HEK293 (cell line): ENCODE measurements around the gene CLSTN1.
A peak's percentile ranks its signal among the peaks of the same experiment; 100 is the strongest.

Experiments
- EGR2 ChIP-seq: fragments of 450-650 bp; formaldehyde crosslinking; IDR thresholded peaks from 2 replicates; pipeline ENCODE4 v1.5.1; 2016; ENCODE audit warnings: low read depth, missing biosample characterization, missing genetic modification characterization
- PRDM1 ChIP-seq: fragments of 450-650 bp; formaldehyde crosslinking; IDR thresholded peaks from 2 replicates; pipeline ENCODE4; 2016; ENCODE audit warnings: missing biosample characterization, missing genetic modification characterization
- ZNF155 ChIP-seq: fragments of 450-650 bp; formaldehyde crosslinking; IDR thresholded peaks from 2 replicates; pipeline ENCODE4 v1.5.1; 2016; ENCODE audit warnings: missing biosample characterization, missing genetic modification characterization
- ZNF19 ChIP-seq: fragments of 450-650 bp; formaldehyde crosslinking; IDR thresholded peaks from 2 replicates; pipeline ENCODE4; 2016; ENCODE audit warnings: missing biosample characterization, missing genetic modification characterization, low read depth
- ZNF2 ChIP-seq: fragments of 450-650 bp; formaldehyde crosslinking; IDR thresholded peaks from 2 replicates; pipeline ENCODE4 v1.5.1; 2016; ENCODE audit warnings: missing biosample characterization, missing genetic modification characterization
- ZNF248 ChIP-seq: fragments of 450-650 bp; formaldehyde crosslinking; IDR thresholded peaks from 2 replicates; pipeline ENCODE4 v1.5.1; 2017; ENCODE audit warnings: missing biosample characterization, missing genetic modification characterization
- ZNF292 ChIP-seq: fragments of 450-650 bp; formaldehyde crosslinking; IDR thresholded peaks from 2 replicates; pipeline ENCODE4 v1.5.1; 2016; ENCODE audit warnings: low read depth, missing biosample characterization, missing genetic modification characterization, borderline replicate concordance
- ZNF404 ChIP-seq: fragments of 450-650 bp; formaldehyde crosslinking; IDR thresholded peaks from 2 replicates; pipeline ENCODE4 v1.5.1; 2017; ENCODE audit warnings: missing biosample characterization, missing genetic modification characterization
- ZNF473 ChIP-seq: fragments of 450-650 bp; formaldehyde crosslinking; IDR thresholded peaks from 2 replicates; pipeline ENCODE4 v1.5.1; 2017; ENCODE audit warnings: missing biosample characterization, missing genetic modification characterization
- ZNF521 ChIP-seq: fragments of 450-650 bp; formaldehyde crosslinking; IDR thresholded peaks from 2 replicates; pipeline ENCODE4 v1.5.1; 2017; ENCODE audit warnings: missing biosample characterization, mild to moderate bottlenecking, missing genetic modification characterization
- ZNF529 ChIP-seq: fragments of 450-650 bp; formaldehyde crosslinking; IDR thresholded peaks from 2 replicates; pipeline ENCODE4 v1.5.1; 2017; ENCODE audit warnings: missing genetic modification characterization, missing biosample characterization; ENCODE audit not compliant: insufficient replicate concordance
- ZNF561 ChIP-seq: fragments of 450-650 bp; IDR thresholded peaks from 2 replicates; pipeline ENCODE4 v1.5.1; 2018; ENCODE audit warnings: missing biosample characterization, missing genetic modification characterization, borderline replicate concordance
- ZNF585B ChIP-seq: fragments of 450-650 bp; formaldehyde crosslinking; IDR thresholded peaks from 2 replicates; pipeline ENCODE4 v1.5.1; 2016; ENCODE audit warnings: missing biosample characterization, missing genetic modification characterization
- ZNF747 ChIP-seq: fragments of 450-650 bp; formaldehyde crosslinking; IDR thresholded peaks from 2 replicates; pipeline ENCODE4 v1.5.1; 2016; ENCODE audit warnings: missing biosample characterization, missing genetic modification characterization
- ZNF785 ChIP-seq: fragments of 450-650 bp; formaldehyde crosslinking; IDR thresholded peaks from 2 replicates; pipeline ENCODE4 v1.5.1; 2016; ENCODE audit warnings: missing biosample characterization, missing genetic modification characterization
- TF ChIP-seq, protein P1 (sequence below): fragments of 450-650 bp; formaldehyde crosslinking; IDR thresholded peaks from 2 replicates; pipeline ENCODE4 v1.5.1; 2016; ENCODE audit warnings: missing biosample characterization, missing genetic modification characterization
- TF ChIP-seq, protein P2 (sequence below): fragments of 450-650 bp; IDR thresholded peaks from 2 replicates; pipeline ENCODE4 v1.5.1; 2018; ENCODE audit warnings: missing biosample characterization, missing genetic modification characterization
- TF ChIP-seq, protein P3 (sequence below): fragments of 450-650 bp; formaldehyde crosslinking; IDR thresholded peaks from 2 replicates; pipeline ENCODE4 v1.5.1; 2016; ENCODE audit warnings: missing biosample characterization, missing genetic modification characterization, borderline replicate concordance
- TF ChIP-seq, protein P4 (sequence below): fragments of 450-650 bp; formaldehyde crosslinking; IDR thresholded peaks from 2 replicates; pipeline ENCODE4 v1.5.1; 2016; ENCODE audit warnings: missing biosample characterization, missing genetic modification characterization
- TF ChIP-seq, protein P5 (sequence below): sonication (generic); formaldehyde crosslinking; IDR thresholded peaks from 2 replicates; pipeline ENCODE4 v1.8.1; 2022; ENCODE audit warnings: mild to moderate bottlenecking, moderate library complexity, missing genetic modification reagents
- TF ChIP-seq, protein P6 (sequence below): fragments of 450-650 bp; formaldehyde crosslinking; IDR thresholded peaks from 2 replicates; pipeline ENCODE4 v1.5.1; 2016; ENCODE audit warnings: missing biosample characterization, missing genetic modification characterization
- TF ChIP-seq, protein P7 (sequence below): fragments of 450-650 bp; formaldehyde crosslinking; IDR thresholded peaks from 2 replicates; pipeline ENCODE4 v1.5.1; 2016; ENCODE audit warnings: missing biosample characterization, missing genetic modification characterization
- TF ChIP-seq, protein P8 (sequence below): fragments of 450-650 bp; IDR thresholded peaks from 2 replicates; pipeline ENCODE4 v1.5.1; 2018; ENCODE audit warnings: missing biosample characterization, mild to moderate bottlenecking, missing genetic modification characterization

Gene CLSTN1

DNA sequence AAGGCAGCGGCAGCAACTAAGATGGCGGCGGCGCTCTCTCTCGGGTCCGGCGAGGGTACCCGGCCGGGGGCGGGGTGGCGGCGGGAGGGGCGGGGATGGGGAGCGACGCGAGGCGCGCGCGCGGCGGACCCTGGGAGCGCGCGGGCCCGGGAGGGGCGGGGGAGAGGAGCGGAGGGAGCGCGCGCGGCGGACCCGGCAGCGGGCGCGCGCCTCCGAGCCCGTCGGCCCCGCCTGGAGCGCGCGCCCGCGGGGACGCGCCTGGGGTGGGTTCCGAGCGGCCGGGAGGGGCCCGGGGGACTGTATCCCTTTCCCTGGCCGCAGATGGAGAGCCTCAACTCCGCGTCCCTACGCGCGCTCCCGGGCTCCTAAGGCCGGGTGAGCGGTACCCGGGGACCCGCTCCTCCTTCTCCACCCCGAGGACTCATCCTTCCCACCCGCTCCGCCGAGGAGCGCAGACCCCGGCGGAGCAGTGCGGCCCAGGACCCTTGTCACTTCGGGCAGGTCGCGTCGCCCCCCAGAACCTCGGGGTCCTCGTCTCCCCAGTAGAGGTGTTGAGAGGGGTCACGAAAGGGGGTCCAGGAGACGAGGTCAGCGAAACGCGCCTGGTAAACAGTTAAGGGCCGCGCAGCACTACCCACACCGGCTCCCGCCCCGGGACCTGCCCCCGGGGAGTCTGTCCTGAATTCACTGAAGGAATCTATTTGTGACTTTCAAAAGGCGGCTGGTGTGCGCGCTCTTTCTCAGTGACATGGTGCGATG is at the start of gene CLSTN1 (continued):
- TF ChIP-seq, protein P1, sequence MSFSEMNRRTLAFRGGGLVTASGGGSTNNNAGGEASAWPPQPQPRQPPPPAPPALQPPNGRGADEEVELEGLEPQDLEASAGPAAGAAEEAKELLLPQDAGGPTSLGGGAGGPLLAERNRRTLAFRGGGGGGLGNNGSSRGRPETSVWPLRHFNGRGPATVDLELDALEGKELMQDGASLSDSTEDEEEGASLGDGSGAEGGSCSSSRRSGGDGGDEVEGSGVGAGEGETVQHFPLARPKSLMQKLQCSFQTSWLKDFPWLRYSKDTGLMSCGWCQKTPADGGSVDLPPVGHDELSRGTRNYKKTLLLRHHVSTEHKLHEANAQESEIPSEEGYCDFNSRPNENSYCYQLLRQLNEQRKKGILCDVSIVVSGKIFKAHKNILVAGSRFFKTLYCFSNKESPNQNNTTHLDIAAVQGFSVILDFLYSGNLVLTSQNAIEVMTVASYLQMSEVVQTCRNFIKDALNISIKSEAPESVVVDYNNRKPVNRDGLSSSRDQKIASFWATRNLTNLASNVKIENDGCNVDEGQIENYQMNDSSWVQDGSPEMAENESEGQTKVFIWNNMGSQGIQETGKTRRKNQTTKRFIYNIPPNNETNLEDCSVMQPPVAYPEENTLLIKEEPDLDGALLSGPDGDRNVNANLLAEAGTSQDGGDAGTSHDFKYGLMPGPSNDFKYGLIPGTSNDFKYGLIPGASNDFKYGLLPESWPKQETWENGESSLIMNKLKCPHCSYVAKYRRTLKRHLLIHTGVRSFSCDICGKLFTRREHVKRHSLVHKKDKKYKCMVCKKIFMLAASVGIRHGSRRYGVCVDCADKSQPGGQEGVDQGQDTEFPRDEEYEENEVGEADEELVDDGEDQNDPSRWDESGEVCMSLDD (tag by site-specific recombination): peak; percentile 94
- TF ChIP-seq, protein P2, sequence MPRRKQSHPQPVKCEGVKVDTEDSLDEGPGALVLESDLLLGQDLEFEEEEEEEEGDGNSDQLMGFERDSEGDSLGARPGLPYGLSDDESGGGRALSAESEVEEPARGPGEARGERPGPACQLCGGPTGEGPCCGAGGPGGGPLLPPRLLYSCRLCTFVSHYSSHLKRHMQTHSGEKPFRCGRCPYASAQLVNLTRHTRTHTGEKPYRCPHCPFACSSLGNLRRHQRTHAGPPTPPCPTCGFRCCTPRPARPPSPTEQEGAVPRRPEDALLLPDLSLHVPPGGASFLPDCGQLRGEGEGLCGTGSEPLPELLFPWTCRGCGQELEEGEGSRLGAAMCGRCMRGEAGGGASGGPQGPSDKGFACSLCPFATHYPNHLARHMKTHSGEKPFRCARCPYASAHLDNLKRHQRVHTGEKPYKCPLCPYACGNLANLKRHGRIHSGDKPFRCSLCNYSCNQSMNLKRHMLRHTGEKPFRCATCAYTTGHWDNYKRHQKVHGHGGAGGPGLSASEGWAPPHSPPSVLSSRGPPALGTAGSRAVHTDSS: no peak
- no peak for TF ChIP-seq ZNF785 (tag by site-specific recombination)
- TF ChIP-seq ZNF561 (tag by site-specific recombination): no peak
- TF ChIP-seq ZNF747 (tag by site-specific recombination): no peak
- TF ChIP-seq ZNF473 (tag by site-specific recombination): no peak
- no peak for TF ChIP-seq ZNF521 (tag by site-specific recombination)
- TF ChIP-seq, protein P3, sequence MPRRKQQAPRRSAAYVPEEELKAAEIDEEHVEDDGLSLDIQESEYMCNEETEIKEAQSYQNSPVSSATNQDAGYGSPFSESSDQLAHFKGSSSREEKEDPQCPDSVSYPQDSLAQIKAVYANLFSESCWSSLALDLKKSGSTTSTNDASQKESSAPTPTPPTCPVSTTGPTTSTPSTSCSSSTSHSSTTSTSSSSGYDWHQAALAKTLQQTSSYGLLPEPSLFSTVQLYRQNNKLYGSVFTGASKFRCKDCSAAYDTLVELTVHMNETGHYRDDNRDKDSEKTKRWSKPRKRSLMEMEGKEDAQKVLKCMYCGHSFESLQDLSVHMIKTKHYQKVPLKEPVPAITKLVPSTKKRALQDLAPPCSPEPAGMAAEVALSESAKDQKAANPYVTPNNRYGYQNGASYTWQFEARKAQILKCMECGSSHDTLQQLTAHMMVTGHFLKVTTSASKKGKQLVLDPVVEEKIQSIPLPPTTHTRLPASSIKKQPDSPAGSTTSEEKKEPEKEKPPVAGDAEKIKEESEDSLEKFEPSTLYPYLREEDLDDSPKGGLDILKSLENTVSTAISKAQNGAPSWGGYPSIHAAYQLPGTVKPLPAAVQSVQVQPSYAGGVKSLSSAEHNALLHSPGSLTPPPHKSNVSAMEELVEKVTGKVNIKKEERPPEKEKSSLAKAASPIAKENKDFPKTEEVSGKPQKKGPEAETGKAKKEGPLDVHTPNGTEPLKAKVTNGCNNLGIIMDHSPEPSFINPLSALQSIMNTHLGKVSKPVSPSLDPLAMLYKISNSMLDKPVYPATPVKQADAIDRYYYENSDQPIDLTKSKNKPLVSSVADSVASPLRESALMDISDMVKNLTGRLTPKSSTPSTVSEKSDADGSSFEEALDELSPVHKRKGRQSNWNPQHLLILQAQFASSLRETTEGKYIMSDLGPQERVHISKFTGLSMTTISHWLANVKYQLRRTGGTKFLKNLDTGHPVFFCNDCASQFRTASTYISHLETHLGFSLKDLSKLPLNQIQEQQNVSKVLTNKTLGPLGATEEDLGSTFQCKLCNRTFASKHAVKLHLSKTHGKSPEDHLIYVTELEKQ (tag by site-specific recombination): no peak
- TF ChIP-seq, protein P4, sequence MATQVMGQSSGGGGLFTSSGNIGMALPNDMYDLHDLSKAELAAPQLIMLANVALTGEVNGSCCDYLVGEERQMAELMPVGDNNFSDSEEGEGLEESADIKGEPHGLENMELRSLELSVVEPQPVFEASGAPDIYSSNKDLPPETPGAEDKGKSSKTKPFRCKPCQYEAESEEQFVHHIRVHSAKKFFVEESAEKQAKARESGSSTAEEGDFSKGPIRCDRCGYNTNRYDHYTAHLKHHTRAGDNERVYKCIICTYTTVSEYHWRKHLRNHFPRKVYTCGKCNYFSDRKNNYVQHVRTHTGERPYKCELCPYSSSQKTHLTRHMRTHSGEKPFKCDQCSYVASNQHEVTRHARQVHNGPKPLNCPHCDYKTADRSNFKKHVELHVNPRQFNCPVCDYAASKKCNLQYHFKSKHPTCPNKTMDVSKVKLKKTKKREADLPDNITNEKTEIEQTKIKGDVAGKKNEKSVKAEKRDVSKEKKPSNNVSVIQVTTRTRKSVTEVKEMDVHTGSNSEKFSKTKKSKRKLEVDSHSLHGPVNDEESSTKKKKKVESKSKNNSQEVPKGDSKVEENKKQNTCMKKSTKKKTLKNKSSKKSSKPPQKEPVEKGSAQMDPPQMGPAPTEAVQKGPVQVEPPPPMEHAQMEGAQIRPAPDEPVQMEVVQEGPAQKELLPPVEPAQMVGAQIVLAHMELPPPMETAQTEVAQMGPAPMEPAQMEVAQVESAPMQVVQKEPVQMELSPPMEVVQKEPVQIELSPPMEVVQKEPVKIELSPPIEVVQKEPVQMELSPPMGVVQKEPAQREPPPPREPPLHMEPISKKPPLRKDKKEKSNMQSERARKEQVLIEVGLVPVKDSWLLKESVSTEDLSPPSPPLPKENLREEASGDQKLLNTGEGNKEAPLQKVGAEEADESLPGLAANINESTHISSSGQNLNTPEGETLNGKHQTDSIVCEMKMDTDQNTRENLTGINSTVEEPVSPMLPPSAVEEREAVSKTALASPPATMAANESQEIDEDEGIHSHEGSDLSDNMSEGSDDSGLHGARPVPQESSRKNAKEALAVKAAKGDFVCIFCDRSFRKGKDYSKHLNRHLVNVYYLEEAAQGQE (tag by site-specific recombination): no peak
- 0 out of 2 replicates have a peak, but pooled peaks have one; percentile 20 for TF ChIP-seq ZNF2 (tag by site-specific recombination)
- TF ChIP-seq, protein P5, sequence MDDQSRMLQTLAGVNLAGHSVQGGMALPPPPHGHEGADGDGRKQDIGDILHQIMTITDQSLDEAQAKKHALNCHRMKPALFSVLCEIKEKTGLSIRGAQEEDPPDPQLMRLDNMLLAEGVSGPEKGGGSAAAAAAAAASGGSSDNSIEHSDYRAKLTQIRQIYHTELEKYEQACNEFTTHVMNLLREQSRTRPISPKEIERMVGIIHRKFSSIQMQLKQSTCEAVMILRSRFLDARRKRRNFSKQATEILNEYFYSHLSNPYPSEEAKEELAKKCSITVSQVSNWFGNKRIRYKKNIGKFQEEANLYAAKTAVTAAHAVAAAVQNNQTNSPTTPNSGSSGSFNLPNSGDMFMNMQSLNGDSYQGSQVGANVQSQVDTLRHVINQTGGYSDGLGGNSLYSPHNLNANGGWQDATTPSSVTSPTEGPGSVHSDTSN (CRISPR knock-in tag): no peak
- TF ChIP-seq ZNF19: no peak
- TF ChIP-seq PRDM1: 0 out of 2 replicates have a peak, but pooled peaks have one; percentile 14
- TF ChIP-seq, protein P6, sequence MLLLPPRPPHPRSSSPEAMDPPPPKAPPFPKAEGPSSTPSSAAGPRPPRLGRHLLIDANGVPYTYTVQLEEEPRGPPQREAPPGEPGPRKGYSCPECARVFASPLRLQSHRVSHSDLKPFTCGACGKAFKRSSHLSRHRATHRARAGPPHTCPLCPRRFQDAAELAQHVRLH (tag by site-specific recombination): no peak
- TF ChIP-seq, protein P7, sequence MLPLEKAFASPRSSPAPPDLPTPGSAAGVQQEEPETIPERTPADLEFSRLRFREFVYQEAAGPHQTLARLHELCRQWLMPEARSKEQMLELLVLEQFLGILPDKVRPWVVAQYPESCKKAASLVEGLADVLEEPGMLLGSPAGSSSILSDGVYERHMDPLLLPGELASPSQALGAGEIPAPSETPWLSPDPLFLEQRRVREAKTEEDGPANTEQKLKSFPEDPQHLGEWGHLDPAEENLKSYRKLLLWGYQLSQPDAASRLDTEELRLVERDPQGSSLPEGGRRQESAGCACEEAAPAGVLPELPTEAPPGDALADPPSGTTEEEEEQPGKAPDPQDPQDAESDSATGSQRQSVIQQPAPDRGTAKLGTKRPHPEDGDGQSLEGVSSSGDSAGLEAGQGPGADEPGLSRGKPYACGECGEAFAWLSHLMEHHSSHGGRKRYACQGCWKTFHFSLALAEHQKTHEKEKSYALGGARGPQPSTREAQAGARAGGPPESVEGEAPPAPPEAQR: no peak
- TF ChIP-seq ZNF155 (tag by site-specific recombination): no peak
- no peak for TF ChIP-seq ZNF292
- no peak for TF ChIP-seq ZNF529 (tag by site-specific recombination)
- TF ChIP-seq, protein P8, sequence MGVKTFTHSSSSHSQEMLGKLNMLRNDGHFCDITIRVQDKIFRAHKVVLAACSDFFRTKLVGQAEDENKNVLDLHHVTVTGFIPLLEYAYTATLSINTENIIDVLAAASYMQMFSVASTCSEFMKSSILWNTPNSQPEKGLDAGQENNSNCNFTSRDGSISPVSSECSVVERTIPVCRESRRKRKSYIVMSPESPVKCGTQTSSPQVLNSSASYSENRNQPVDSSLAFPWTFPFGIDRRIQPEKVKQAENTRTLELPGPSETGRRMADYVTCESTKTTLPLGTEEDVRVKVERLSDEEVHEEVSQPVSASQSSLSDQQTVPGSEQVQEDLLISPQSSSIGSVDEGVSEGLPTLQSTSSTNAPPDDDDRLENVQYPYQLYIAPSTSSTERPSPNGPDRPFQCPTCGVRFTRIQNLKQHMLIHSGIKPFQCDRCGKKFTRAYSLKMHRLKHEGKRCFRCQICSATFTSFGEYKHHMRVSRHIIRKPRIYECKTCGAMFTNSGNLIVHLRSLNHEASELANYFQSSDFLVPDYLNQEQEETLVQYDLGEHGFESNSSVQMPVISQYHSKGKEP (tag by site-specific recombination): no peak
- TF ChIP-seq EGR2 (tag by site-specific recombination): no peak
- no peak for TF ChIP-seq ZNF585B
- TF ChIP-seq ZNF404: no peak
- TF ChIP-seq ZNF248: no peak
